KMS-11 (cell line): Measurements from ENCODE around the gene CYP11A1.

ENCODE experiments used
- H2AFZ ChIP-seq: fragments of 200-600 bp; sonication (generic); 2 replicates; pipeline ENCODE4 v1.6.1; 2016; ENCODE audit warnings: antibody characterized with exemption, mixed run types, low read depth
- H3K27ac ChIP-seq: fragments of 200-600 bp; sonication (generic); 2 replicates; pipeline ENCODE4 v1.6.1; 2016; ENCODE audit warnings: mild to moderate bottlenecking, mixed run types
- H3K27me3 ChIP-seq: fragments of 200-600 bp; sonication (generic); 2 replicates; pipeline ENCODE4 v1.6.1; 2017; ENCODE audit warnings: mild to moderate bottlenecking, low read depth, mixed run types, moderate library complexity; ENCODE audit not compliant: insufficient read depth
- H3K36me3 ChIP-seq: fragments of 200-600 bp; sonication (generic); 2 replicates; pipeline ENCODE4 v1.6.1; 2017; ENCODE audit warnings: mild to moderate bottlenecking, mixed run types; ENCODE audit not compliant: insufficient read depth
- H3K4me1 ChIP-seq: fragments of 200-600 bp; sonication (generic); 2 replicates; pipeline ENCODE4 v1.6.1; 2016; ENCODE audit warnings: mild to moderate bottlenecking, low read depth, mixed run types; ENCODE audit not compliant: poor library complexity, severe bottlenecking
- H3K4me2 ChIP-seq: fragments of 200-600 bp; sonication (generic); 2 replicates; pipeline ENCODE4 v1.7.0; 2016; ENCODE audit warnings: mild to moderate bottlenecking, mixed run types
- H3K4me3 ChIP-seq: fragments of 200-600 bp; sonication (generic); IDR thresholded peaks from 2 replicates; pipeline ENCODE4 v1.6.1; 2017; ENCODE audit warnings: low read depth, low read length, mixed read lengths; ENCODE audit not compliant: insufficient read depth
- H3K79me2 ChIP-seq: fragments of 200-600 bp; sonication (generic); 2 replicates; pipeline ENCODE4 v1.6.1; 2016; ENCODE audit warnings: low read depth, mixed run types; ENCODE audit not compliant: insufficient read depth
- H3K9ac ChIP-seq: fragments of 200-600 bp; sonication (generic); 2 replicates; pipeline ENCODE4 v1.6.1; 2016; ENCODE audit warnings: mild to moderate bottlenecking, mixed run types
- H4K20me1 ChIP-seq: fragments of 200-600 bp; sonication (generic); 2 replicates; pipeline ENCODE4 v1.6.1; 2016; ENCODE audit warnings: mild to moderate bottlenecking, mixed run types; ENCODE audit not compliant: insufficient read depth
- CTCF ChIP-seq: fragments of 200-600 bp; sonication (generic); conservative IDR thresholded peaks from 2 replicates; pipeline ENCODE4 v1.6.1; 2017; ENCODE audit warnings: low read depth, mild to moderate bottlenecking, antibody characterized with exemption, low read length, moderate library complexity, mixed read lengths

CYP11A1 gene

GRCh38 chr15:74400313-74400860 is 32.9 kb upstream of the CYP11A1 start:
- Histone ChIP-seq H3K27me3 (no peaks in the 10 kb centered on the region), H3K4me1 (peaks cover 53% of the 10 kb centered on the region), H3K4me2 (peak overlapping the region; percentile 95), H4K20me1 (no peaks in the 10 kb centered on the region), H3K4me3 (no peak overlapping the region), H3K9ac (no peak overlapping the region; the same call in 1 of the 2 replicates), H3K36me3 (no peaks in the 10 kb centered on the region), H3K27ac (peak overlapping the region; percentile 34; the same call in 1 of the 2 replicates), H2AFZ (0 out of 2 replicates have a peak overlapping the region, but pooled peaks have one; percentile 5), H3K79me2 (no peaks in the 10 kb centered on the region)
- TF ChIP-seq CTCF: no peak

- TF ChIP-seq CTCF: no peak
- Histone ChIP-seq H3K36me3 (no peaks in the 10 kb centered on the region), H2AFZ (0 out of 2 replicates have a peak overlapping the region, but pooled peaks have one; percentile 5), H3K27ac (peak overlapping the region; percentile 34; the same call in 1 of the 2 replicates), H3K4me1 (peaks cover 53% of the 10 kb centered on the region), H4K20me1 (no peaks in the 10 kb centered on the region), H3K9ac (no peak overlapping the region; the same call in 1 of the 2 replicates), H3K79me2 (no peaks in the 10 kb centered on the region), H3K4me2 (peak overlapping the region; percentile 95), H3K4me3 (no peak overlapping the region), H3K27me3 (no peaks in the 10 kb centered on the region)
Observed at GRCh38 chr15:74399511-74400312, 32.3 kb upstream of the CYP11A1 start.

GRCh38 chr15:74399100-74399499 is 31.7 kb upstream of the CYP11A1 start:
- Histone ChIP-seq H3K27me3 (no peaks in the 10 kb centered on the region), H3K4me2 (no peak overlapping the region), H3K4me1 (peaks cover 53% of the 10 kb centered on the region), H3K9ac (no peak overlapping the region), H4K20me1 (no peaks in the 10 kb centered on the region), H3K4me3 (no peak overlapping the region), H3K27ac (no peak overlapping the region), H3K36me3 (no peaks in the 10 kb centered on the region), H3K79me2 (no peaks in the 10 kb centered on the region), H2AFZ (no peak overlapping the region)
- TF ChIP-seq CTCF: no peak

GRCh38 chr15:74398183-74398582 is 30.7 kb upstream of the CYP11A1 start:
- TF ChIP-seq CTCF: no peak
- H3K79me2 ChIP-seq: no peaks in the 10 kb centered on the region
- H3K27ac ChIP-seq: no peak overlapping the region
- H3K27me3 ChIP-seq: no peaks in the 10 kb centered on the region
- no peak overlapping the region for H2AFZ ChIP-seq
- H3K4me2 ChIP-seq: no peak overlapping the region
- H3K36me3 ChIP-seq: no peaks in the 10 kb centered on the region
- no peaks in the 10 kb centered on the region for H4K20me1 ChIP-seq
- H3K9ac ChIP-seq: no peak overlapping the region
- H3K4me3 ChIP-seq: no peak overlapping the region
- H3K4me1 ChIP-seq: peaks cover 53% of the 10 kb centered on the region
